Small intestine (tissue), 7 donors: ENCODE measurements around the gene GPR25. TPM values are rescaled to one million over a fixed set of nuclear protein-coding genes. Genes with fewer than 3 reads are reported as not detected.

ENCODE experiments used
- DNase-seq, 2 donors: peaks; one replicate each; pipeline versions ENCODE4 v3.0.0 to v3.0.0-alpha.2; 2013
- FAIRE-seq: peaks from 2 replicates; lab custom pipeline; 2012; peaks lifted over from hg19 to GRCh38; lab: Jason Lieb, UNC
- H3K27ac ChIP-seq, 3 donors: one replicate each; pipeline ENCODE4 v1.5.1; 2013; ENCODE audit warnings: low read length in 2 of 3, mild to moderate bottlenecking in 2 of 3, control low read depth in 1 of 3, inconsistent platforms in 1 of 3, low read depth in 1 of 3, moderate library complexity in 1 of 3
- H3K27me3 ChIP-seq, 3 donors: one replicate each; pipeline ENCODE4 v1.6.1; 2013; ENCODE audit warnings: low read length in 3 of 3, inconsistent platforms in 1 of 3; ENCODE audit not compliant: control insufficient read depth in 3 of 3, insufficient read depth in 3 of 3
- H3K36me3 ChIP-seq, 3 donors: one replicate each; pipeline ENCODE4 v1.6.1; 2013; ENCODE audit warnings: low read length in 3 of 3, inconsistent platforms in 1 of 3, low read depth in 1 of 3, mild to moderate bottlenecking in 1 of 3, moderate library complexity in 1 of 3; ENCODE audit not compliant: control insufficient read depth in 3 of 3, insufficient read depth in 2 of 3
- H3K4me1 ChIP-seq, 3 donors: one replicate each; pipeline ENCODE4 v1.6.1; 2013; ENCODE audit warnings: low read length in 2 of 3, inconsistent platforms in 1 of 3, low read depth in 1 of 3, mild to moderate bottlenecking in 1 of 3, moderate library complexity in 1 of 3; ENCODE audit not compliant: control insufficient read depth in 3 of 3, insufficient read depth in 2 of 3
- H3K4me3 ChIP-seq, 3 donors: one replicate each; pipeline ENCODE4 v1.5.1; 2013; ENCODE audit warnings: low read length in 3 of 3, control low read depth in 1 of 3, inconsistent platforms in 1 of 3, low read depth in 1 of 3, mild to moderate bottlenecking in 1 of 3, moderate library complexity in 1 of 3
- H3K9me3 ChIP-seq, 2 donors: one replicate each; pipeline ENCODE4 v1.6.1; 2013; ENCODE audit warnings: low read depth in 1 of 2, low read length in 1 of 2; ENCODE audit not compliant: control insufficient read depth in 2 of 2, insufficient read depth in 1 of 2
- WGBS, 3 donors: extraction: QIAGEN DNeasy Blood & Tissue Kit; methylation state at CpG; one replicate each; pipeline ENCODE4 v1.1.7; 2013; 5-methylcytosine and 5-hydroxymethylcytosine counted together
- polyA plus RNA-seq, 4 donors: library from polyadenylated mRNA; stranded (reverse) in 3 of 4; unstranded in 1 of 4; fragments of 200-250 nt in 3 of 4; fragments of 120-200 nt in 1 of 4; gene quantifications; one replicate each; pipeline versions ENCODE4 v1.2.1 to v1.2.3, GENCODE V29; 2013
- donor health status: healthy with polysubstance abuse.
- donor health status: control.
- donor health status: control.
- donor health status: Bipolar disorder and iron deficiency.
- donor health status: healthy.

GPR25 gene
- polyA plus RNA-seq, 4 donors: 0.07 to 0.10 TPM; not detected in 2

- Histone ChIP-seq H3K36me3 (no peaks in the 10 kb centered on the region), H3K4me1 (peaks cover 0 to 26% (median 3%) of the 10 kb centered on the region in 3 donors), H3K4me3 (no peak overlapping the region), H3K27ac (no peak overlapping the region), H3K9me3 (no peaks in the 10 kb centered on the region), H3K27me3 (no peaks in the 10 kb centered on the region)
- whole genome bisulfite sequencing, 3 donors: 83 to 96% (median 91%) methylated on average over 2 of the region's 2 CpGs
- FAIRE-seq (no peak), DNase-seq (no peak)
Observed at GRCh38 chr1:200889571-200889970, 16.8 kb downstream of the GPR25 start.

DNA sequence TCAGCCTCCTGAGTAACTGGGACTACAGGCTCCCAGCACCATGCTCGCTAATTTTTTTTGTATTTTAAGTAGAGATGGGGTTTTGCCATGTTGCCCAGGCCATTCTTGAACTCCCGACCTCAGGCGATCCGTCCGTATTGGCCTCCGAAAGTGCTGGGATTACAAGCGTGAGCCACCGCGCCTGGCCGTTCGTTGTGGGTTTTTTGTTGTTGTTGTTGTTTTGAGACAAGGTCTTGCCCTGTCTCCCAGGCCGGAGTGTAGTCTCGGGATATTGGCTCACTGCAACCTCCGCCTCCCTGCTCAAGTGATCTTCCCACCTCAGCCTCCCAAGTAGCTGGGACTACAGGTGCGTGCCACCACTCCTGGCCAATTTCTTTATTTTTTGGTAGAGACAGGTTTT lies 17.2 kb downstream of the GPR25 start:
- Histone ChIP-seq H3K4me1 (peaks cover 0 to 26% (median 3%) of the 10 kb centered on the region in 3 donors), H3K4me3 (no peak overlapping the region), H3K27me3 (no peaks in the 10 kb centered on the region), H3K27ac (no peak overlapping the region), H3K36me3 (no peaks in the 10 kb centered on the region), H3K9me3 (no peaks in the 10 kb centered on the region)
- DNase-seq (no peak), FAIRE-seq (no peak)
- 95 to 97% (median 97%) methylated on average over 15 of the region's 15 CpGs for WGBS, 3 donors

- 2 to 3% (median 3%) methylated on average over 56 to 72 of the region's 72 CpGs for WGBS, 3 donors
- no peaks in the 10 kb centered on the region for H3K27me3 ChIP-seq
- no peak for FAIRE-seq
- H3K36me3 ChIP-seq: no peaks in the 10 kb centered on the region
- no peaks in the 10 kb centered on the region for H3K9me3 ChIP-seq
- H3K27ac ChIP-seq: peak overlapping the region; percentile 32 to 98 (median 83)
- DNase-seq: peak; percentile 71 to 90
- peaks cover 0 to 26% (median 3%) of the 10 kb centered on the region in 3 donors for H3K4me1 ChIP-seq
- peak overlapping the region; percentile 27 to 64 (median 59) for H3K4me3 ChIP-seq
Observed at GRCh38 chr1:200890818-200891773, 18.3 kb downstream of the GPR25 start.

- DNase-seq: peak; percentile 66 to 79
- no peaks in the 10 kb centered on the region for H3K27me3 ChIP-seq
- H3K4me1 ChIP-seq: peaks cover 0 to 26% (median 3%) of the 10 kb centered on the region in 3 donors
- no peak for FAIRE-seq
- no peaks in the 10 kb centered on the region for H3K36me3 ChIP-seq
- peak overlapping the region; percentile 27 to 64 (median 59) for H3K4me3 ChIP-seq
- peak overlapping the region; percentile 32 to 98 (median 83) for H3K27ac ChIP-seq
- no peaks in the 10 kb centered on the region for H3K9me3 ChIP-seq
- 19 to 27% (median 20%) methylated on average over 8 of the region's 8 CpGs for WGBS, 3 donors
Observed at GRCh38 chr1:200891774-200892157, 19.0 kb downstream of the GPR25 start.

DNA sequence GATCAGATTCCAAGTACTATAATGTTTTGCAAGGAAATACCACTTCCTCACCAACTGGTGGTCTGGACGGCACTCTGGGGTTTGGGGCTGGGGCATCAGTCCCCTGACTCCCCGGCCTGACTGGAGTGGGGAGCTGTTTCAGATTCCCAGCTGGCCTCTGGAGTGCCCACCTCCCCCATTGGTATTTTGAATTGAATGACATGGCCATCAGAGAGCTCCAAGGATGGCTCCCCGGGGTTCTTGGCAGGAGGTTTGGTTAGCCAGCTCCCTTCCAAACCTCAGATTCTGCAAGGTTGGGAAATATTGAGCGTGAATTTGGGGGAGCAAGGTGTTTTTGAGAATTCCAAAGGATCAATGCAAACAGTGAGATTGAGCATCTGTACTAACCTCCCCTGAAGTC lies 19.8 kb downstream of the GPR25 start:
- Histone ChIP-seq H3K4me1 (peaks cover 0 to 34% (median 3%) of the 10 kb centered on the region in 3 donors), H3K27me3 (no peaks in the 10 kb centered on the region), H3K9me3 (no peaks in the 10 kb centered on the region), H3K4me3 (peak overlapping the region in 1 of 3 donors; percentile 64), H3K36me3 (peaks cover 0 to 7% (median 0%) of the 10 kb centered on the region in 3 donors), H3K27ac (peak overlapping the region in 2 of 3 donors; percentile 41 to 98)
- DNase-seq: peak in 1 of 2 donors; percentile 33
- 66 to 69% (median 66%) methylated on average over 4 of the region's 4 CpGs for WGBS, 3 donors
- no peak for FAIRE-seq

DNA sequence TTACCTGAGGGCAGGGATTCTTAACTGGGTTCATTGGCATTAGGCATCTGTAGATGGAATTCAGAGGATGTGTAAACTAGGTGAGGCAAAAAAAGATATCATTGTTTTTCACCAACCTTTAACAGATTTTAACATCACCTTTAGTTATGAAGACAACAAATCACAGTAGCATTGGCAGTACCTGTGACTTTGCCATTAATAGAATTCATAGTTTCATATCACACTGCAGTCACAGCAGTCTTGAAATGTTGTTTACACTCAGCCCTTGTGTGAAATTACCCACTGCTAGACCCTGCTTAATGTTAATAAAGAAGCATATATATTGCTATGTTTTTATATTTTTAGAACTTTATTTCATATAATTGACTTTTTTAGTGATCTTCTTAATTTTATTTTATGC lies 20.2 kb downstream of the GPR25 start:
- peak overlapping the region in 1 of 3 donors; percentile 64 for H3K4me3 ChIP-seq
- peak in 1 of 2 donors; percentile 46 for DNase-seq
- H3K9me3 ChIP-seq: no peaks in the 10 kb centered on the region
- peak overlapping the region; percentile 57 to 98 (median 97) for H3K27ac ChIP-seq
- no peak for FAIRE-seq
- H3K36me3 ChIP-seq: peaks cover 0 to 11% (median 0%) of the 10 kb centered on the region in 3 donors
- H3K27me3 ChIP-seq: no peaks in the 10 kb centered on the region
- H3K4me1 ChIP-seq: peaks cover 0 to 38% (median 3%) of the 10 kb centered on the region in 3 donors

DNA sequence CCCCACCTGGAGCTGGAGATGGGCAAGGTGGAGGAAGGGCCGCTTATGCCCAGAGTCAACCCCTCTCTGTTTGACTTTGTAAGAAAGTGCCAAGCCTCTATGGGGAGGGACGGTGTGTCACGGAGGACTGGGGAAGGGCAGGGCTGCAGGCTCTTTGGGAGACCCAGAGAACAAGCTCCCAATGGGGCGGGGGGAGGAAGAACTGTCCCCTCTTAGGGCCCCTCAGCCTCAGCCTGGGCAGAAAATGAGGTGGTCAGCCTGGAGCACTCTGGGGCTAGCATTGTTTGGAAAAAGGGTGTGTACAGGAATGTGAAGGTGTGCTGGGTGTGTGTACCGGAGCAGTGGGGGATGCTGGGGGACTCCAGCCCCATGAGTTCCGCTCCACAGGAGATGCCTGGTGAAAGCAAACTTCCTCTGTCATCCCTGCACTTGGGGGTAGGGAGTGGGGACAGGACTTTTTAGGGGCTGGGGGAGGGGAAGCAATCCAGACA lies 20.7 kb downstream of the GPR25 start:
- H3K36me3 ChIP-seq: peaks cover 0 to 16% (median 4%) of the 10 kb centered on the region in 3 donors
- FAIRE-seq (no peak), DNase-seq (peak; percentile 65 to 82)
- peak overlapping the region; percentile 97 to 99 (median 98) for H3K27ac ChIP-seq
- H3K4me3 ChIP-seq: peak overlapping the region in 1 of 3 donors; percentile 76
- H3K27me3 ChIP-seq: no peaks in the 10 kb centered on the region
- H3K9me3 ChIP-seq: no peaks in the 10 kb centered on the region
- peaks cover 0 to 42% (median 3%) of the 10 kb centered on the region in 3 donors for H3K4me1 ChIP-seq
- 30 to 63% (median 53%) methylated on average over 6 of the region's 6 CpGs for WGBS, 3 donors

DNA sequence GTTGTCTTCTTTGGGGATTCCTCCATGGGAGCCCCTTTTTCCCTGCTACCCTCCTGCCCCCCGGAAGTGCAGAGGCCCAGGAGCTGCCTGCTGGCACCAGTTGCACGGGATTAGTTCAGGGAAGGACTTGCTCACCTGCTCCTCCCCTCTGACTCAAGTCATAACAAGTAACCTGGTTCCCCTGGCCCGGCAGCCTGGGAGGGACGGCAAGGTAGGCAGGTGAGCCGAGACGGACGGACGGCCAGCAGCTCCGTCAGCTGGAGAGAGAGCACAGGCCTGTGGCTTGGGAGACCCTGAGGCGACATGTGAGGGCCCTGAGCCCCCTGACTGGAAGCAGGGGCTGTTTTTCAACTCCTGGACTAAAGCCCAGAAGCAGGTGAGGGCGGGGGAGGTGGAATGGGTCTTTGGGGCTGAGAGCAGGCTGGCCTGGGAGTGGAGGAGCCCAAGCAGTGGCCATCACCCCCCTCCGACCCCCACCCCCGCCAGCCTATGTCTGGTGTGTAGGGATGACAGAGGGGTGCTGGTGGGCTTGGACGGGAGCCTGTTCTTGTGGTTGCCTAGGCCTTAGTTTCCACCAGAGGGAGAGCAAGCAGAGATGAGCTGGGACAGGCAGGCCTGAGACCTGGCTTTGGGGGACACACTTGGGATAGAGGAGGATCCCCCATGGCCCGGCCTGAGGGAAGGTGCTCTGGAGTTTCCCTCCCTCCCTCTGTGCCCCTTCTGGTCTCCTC lies 22.1 kb downstream of the GPR25 start, which contains the start of gene INAVA:
Gene INAVA, plus strand, starts transcription at position 189 of the 731 bp plus-strand sequence. CDS start 3,501 bp downstream, outside the sequence.
- DNase-seq: peak; percentile 91 to 93
- Histone ChIP-seq H3K27me3 (no peaks in the 10 kb centered on the region), H3K4me1 (peaks cover 0 to 52% (median 5%) of the 10 kb centered on the region in 3 donors), H3K27ac (peak within 1 kb of the TSS; percentile 97 to 99 (median 98)), H3K9me3 (no peaks in the 10 kb centered on the region), H3K36me3 (peaks cover 0 to 31% (median 15%) of the 10 kb centered on the region in 3 donors), H3K4me3 (peak within 1 kb of the TSS; percentile 43 to 87 (median 76))
- 26 to 64% (median 41%) methylated on average over 15 of the region's 15 CpGs for WGBS, 3 donors
- FAIRE-seq: no peak
